Glomerular visceral epithelial cell (primary cell): ENCODE results near the gene AHRR.
A peak's percentile ranks its signal among the peaks of the same experiment; 100 is the strongest.
"Not testable (repeated sequence)": the region's sequence is repeated elsewhere in the genome, so short reads cannot be mapped to it uniquely, and the experiment has no call there.

Experiments used
- DNase-seq: peaks from one replicate; pipeline ENCODE4 v3.0.0-alpha.2; 2016; ENCODE audit errors: extremely low spot score

Gene AHRR

DNA sequence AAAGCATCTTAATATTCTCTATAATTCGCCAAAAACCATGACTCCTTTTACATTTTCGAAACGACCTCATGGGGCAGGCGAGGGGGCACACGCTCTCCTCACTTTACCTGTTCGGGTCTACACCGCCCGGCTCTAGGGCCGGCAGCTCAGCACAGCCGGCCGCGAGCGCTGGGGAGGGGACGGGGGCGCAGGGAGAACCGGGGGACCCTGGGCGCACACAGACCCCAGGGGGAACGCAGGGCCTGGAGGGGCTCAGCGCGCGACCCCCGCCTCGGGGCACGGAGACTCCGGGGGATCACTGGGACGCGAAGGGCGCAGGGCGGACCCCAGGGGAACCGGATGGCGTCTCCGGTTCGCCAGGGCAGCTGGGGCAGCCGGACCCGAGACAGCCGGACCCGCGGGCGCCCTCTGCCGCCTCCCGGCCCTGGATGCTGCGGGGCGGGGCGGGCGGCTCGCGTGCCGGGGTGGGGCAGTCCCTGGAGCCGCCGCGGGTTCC lies at the start of gene AHRR:
AHRR (plus strand) TSS at position 485 of the 496 bp plus-strand sequence. CDS start 22,189 bp downstream, outside the sequence.
- DNase-seq: peak; percentile 79

DNA sequence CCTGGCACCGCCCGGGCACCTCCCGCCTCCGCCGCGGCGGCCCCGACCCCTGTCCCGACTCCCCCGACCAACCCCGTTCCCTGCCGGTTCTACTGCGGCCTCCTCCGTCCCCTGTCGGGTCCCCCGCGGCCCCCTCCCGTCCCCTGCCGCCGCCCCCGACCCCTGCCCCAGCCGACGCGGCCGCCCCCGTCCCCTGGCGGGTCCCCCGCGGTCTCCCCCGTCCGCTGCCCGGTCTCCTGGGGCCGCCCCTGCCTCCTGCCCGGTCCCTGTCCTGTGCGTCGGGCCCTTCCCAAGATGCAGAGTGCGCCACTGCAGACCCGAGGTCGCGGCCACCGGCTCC lies 49.7 kb upstream of the AHRR start:
- not testable (repeated sequence) for DNase-seq

DNA sequence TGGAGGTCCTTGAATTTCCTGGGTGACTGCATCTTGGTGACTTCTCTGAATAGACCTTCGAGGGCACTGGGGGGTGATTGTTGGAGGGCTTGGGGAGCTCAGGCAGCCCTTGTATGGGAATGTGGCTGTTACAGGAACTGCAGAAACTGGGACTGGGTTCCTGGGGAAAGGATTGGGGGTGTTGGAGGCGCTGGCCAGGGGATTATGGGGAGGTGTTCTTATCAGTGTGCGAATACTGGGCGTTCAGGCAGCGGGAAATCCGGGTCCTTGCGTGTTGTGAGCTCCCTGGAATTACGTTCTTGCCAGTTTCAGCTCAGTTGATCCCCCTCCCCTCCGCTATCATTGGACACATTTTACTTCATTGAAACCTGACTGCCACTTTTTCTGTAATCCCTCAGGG lies 48.4 kb upstream of the AHRR start:
- DNase-seq: not testable (repeated sequence)

DNA sequence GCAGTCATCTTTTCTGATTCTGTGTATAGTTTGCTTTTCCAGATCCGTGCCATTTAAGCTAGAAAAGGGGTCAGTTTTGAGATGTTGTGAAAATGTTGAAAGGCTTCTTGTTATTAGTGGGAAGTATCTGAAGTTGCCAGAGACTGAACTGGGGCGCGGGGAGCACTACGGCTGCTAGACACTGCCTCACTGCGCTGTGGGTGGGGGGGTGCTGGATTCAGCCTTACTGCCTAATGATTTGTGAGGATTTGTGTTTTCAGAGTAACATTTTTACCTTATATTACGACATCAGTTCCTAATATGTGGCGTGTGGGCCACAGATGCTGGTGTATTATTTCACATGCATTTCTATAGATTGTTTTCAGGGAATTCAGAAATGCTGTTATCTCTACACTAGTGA lies 48.0 kb upstream of the AHRR start:
- DNase-seq: not testable (repeated sequence)

DNA sequence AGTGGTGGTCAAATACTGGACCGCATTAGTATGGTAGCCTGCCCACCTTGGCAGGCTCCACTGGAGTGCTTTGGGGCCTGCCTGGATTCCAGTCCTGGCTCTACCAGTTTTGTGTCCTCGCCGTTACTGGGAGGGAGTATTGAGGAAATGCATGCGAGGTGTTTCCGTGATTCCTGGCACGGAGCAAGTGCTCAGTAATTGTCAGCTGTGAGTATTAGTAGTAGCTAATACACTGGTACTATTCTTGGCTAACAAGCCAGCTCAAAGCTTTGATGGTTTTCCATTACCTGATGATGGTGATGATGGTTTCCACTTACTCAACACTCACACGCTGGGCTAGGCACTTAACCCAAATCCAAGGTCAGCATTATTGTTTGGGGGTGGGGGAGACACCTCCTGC lies 47.2 kb upstream of the AHRR start:
- DNase-seq: not testable (repeated sequence)

DNA sequence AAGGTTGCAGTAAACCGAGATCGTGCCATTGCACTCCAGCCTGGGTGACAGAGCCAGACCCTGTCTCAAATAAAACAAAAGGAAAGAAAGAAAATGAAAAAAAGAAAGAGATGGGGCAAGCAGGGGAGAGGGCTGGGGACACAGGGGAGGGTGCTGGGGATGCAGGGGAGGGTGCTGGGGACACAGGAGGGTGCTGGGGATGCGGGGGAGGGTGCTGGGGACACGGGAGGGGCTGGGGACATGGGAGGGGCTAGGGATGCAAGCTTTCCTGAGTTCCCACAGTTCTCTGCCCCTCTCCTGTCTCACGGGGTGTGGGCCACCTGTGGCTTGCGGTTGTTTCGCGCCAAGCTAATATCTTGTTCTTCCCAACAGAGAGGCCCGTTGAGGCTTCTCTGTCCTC lies 42.9 kb upstream of the AHRR start:
- no peak for DNase-seq

DNA sequence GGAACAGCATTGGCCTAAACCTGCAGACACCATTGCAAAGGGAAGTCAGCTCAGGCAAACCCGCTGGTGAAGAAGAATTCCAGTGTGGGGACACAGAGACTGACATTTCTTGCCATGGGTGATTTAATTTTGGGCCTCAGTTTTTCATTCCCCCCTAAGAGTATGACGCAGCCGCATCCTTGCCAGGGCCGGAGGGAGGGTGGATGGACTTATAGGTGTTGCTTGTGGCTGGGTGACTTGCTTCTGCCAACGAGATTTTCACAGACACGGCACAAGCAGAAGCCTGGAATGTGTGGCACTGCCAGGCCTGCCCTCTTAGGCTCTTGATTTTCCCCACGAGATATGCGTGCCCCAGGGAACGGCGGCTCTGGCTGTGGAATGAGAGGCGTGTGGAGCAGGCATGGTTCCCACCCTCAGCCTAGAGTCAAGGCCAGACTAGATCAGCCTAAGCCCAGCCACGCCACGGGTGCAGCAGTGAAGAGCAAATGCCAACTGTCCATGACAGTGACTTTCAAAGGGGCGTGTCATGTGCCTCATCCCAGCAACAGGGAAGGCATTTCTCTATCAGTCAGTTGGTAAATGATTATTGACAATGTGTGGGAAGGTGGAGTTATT lies 42.4 kb upstream of the AHRR start:
- DNase-seq: not testable (repeated sequence)

DNA sequence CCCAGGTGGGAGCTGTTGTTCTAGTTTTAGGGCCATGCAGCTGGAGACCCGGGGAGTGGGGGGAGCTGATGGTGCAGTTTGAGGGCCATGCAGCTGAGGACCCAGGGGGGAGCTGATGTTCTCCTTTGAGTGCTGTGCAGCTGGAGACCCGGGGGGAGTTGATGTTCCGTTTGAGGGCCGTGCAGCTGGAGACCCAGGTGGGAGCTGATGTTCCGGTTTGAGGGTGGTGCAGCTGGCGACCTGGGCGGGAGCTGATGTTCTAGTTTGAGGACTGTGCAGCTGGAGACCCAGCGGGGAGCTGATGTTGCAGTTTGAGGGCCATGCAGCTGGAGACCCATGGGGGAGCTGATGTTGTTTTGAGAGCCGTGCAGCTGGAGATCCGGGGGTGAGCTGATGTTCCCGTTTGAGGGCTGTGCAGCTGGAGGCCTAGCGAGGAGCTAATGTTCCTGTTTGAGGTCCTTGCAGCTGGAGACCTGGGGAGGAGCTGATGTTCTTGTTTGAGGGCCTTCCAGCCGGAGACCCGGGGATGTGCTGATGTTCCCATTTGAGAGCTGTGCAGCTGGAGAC lies 35.4 kb upstream of the AHRR start:
- no peak for DNase-seq

DNA sequence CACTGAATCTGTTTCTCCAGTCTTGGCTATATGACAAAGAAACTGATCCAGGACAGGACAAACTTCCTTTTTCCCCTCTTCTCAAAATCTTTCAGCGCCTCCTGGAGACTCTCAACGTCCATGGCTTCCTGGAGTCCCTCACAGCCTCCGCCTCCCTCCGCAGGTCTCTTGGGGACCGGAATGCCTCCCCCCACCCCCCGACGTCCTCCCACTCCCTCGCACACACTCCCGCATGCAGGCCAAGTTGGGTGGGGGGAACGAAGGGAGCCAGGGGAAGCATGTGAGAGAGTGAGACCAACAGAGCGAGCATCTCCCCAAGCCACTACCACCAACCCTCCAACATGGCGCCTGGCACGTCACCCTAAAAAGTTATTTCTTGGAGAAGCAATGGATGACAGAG lies 31.3 kb upstream of the AHRR start:
- not testable (repeated sequence) for DNase-seq

DNA sequence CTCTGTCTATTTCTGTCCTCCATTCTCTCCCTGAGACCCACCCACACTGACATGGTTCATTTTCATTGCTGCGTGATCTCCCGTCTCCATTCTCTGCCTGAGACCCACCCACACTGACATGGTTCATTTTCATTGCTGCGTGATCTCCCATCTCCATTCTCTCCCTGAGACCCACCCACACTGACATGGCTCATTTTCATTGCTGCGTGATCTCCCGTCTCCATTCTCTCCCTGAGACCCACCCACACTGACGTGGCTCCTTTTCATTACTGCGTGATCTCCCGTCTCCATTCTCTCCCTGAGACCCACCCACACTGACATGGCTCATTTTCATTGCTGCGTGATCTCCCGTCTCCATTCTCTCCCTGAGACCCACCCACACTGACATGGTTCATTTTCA lies 30.2 kb upstream of the AHRR start:
- DNase-seq: not testable (repeated sequence)

DNA sequence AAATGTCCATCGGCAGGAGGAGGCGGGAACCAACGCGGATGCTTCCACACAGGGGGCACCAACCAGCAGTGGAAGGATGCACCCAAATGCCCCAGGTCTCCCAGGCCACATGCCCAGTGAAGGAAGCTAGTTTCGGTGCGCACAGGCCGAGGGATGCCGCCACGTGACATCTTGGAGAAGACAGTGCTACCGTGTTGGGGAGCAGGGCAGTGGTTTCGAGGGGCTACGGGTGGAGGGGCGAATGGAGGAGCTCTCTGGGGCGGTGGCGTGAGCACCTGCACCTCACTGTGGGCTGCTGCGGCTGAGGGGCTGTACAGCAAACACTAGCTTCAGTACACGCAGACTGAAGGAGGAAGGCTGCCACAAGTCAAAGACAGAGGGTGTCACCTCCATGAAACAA lies 26.7 kb upstream of the AHRR start:
- not testable (repeated sequence) for DNase-seq

DNA sequence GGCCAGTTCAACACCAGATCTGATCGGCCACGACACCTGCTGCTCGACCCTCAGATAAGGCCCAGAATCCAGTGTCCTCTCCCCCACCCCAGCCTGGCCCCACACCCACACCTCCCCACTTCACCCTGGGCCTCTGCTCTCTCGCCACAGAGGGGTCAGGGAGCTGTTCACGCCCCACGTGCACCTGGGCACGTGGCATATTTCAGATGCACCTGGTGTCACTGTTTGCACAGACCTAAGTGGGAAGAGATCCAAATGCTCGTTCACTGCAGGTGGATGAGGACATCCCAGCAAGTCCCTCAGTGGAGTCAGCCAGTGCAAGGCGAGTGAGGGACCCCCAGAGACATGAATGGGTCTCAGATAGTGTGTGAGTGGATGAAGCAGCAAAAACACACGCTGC lies 25.3 kb upstream of the AHRR start:
- DNase-seq: not testable (repeated sequence)

DNA sequence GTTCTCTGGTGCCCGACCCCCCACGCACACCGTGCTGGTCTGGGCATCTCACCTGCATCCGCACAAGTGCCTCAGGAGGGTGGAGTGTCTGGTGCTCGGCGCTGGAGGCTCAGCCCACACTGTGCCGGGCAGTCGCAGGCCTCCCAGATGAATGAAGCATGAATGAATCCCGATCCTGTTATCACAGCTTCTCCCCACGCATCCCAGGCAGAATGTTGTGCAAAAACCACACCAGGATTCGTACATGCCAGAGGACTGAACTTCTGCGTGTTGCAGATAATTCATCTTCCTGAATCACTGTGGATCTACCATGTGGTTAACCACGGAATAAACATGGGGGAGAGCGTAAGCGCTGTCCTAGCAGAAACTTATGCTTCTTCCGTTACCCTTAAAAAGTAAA lies 24.6 kb upstream of the AHRR start:
- DNase-seq: peak; percentile 68

DNA sequence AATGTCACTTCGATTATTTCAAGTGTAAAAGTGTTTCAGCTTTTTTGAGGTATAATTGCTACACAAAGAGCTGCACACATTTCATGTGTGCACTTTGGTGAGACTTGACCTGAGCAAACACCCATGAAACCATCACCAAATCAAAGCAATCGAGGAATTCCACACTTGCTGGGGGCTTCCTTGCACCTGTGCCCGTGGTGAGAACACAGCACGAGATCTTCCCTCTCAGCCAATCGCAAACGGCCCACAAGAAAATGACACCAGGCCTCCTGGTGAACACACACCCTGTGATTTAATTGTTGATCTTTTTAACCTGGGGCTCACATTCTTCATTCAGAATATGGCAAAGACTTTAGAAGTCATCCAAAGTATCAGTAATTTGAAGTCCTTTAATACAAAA lies 24.1 kb upstream of the AHRR start:
- peak; percentile 51 for DNase-seq

DNA sequence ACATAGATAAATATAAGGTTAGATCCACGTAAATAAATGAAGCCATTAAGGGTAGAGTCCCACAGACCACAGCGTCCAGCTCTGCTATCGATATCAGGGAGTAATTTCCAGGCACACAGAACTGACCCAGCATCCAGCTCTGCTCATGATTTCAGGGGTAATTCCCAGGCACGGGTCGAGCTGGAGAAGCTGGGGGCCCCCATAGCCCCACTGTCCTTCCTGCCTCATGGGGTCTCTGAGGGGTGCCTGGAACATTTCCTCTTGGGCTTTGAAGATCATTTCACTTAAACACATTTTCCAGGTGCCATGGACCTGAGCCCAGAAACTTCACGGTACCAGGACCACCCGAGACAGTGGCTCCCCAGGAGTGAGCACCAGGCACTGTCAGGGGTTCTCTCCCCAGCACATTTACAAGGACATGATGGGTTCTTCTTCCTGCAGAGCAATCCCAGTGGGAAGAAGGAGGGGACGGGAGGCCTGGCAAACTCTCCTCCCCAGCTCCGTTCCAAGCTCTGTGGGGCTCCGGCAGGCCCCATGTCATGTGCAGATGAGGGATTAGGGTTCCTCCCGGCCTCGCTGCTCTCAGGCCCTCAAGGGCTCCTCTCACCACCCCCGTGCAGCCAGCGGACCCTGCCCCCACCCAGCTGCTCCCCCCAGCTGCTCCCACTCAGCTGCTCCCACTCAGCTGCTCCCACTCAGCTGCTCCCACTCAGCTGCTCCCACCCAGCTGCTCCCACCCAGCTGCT lies 23.4 kb upstream of the AHRR start:
- DNase-seq: not testable (repeated sequence)

DNA sequence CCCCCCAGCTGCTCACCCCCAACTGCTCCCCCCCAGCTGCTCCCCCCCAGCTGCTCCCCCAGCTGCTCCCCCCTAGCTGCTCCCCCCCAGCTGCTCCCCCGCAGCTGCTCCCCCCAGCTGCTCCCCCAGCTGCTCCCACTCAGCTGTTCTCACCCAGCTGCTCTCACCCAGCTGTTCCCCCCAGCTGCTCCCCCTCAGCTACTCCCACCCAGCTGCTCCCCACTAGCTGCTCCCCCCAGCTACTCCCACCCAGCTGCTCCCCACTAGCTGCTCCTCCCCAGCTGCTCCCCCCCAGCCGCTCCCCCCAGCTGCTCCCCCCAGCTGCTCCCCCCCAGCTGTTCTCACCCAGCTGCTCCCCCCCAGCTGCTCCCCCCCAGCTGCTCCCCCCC lies 22.8 kb upstream of the AHRR start:
- DNase-seq: no peak

DNA sequence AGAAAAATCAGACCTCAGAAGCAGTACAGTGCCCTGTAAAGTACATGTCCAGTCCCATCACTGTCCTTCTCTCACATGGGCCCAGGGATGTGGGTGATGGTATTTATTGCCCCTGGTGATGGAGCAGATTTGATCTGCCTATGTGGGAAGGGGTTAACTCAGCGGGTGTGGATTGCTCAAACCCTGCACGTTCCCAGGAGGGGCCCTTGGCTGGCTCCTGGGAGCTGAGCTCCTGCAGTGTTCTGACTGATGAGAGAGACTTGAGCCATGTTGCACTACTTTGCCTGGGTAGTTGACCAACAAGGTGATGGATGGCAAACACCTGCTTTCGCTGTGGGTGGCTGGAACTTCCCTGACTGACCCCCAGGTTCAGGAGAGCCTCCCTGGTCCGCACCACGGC lies 21.6 kb upstream of the AHRR start:
- not testable (repeated sequence) for DNase-seq

DNA sequence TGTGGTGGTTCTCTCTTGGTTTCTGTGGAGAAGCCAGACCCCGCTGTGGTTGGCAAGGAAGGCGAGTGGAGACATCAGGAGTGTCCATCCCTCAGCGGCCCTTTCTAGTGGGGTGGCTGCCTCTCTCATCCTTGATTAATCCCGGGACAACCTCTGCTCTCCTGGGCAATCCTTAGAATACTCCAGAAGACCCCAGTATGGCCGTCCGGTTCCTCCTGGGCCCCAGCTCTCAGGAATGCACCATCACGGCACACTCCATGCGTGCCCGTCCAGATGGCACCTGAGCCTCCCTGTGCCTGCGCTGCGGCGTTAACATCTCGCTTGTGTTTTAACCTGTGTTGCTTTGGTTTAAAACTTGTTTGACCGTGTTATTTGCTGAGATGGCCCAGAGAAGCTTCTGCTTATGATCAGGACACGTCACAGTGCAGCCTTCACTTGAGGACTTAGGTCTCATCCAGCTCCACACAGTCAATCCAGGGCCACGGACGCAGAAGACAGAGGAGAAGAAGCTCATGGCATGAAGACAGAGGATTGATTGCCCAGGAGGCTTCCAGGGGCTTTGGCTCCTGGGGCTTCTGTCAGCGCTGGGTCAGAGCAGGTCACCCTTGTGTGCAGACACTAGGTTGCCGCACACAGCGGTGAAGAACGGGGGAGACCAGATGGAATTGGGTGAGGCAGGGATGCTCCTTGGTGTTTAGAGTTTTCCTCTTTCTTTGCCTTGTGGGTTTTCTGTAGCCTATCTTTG lies 20.7 kb upstream of the AHRR start:
- not testable (repeated sequence) for DNase-seq

DNA sequence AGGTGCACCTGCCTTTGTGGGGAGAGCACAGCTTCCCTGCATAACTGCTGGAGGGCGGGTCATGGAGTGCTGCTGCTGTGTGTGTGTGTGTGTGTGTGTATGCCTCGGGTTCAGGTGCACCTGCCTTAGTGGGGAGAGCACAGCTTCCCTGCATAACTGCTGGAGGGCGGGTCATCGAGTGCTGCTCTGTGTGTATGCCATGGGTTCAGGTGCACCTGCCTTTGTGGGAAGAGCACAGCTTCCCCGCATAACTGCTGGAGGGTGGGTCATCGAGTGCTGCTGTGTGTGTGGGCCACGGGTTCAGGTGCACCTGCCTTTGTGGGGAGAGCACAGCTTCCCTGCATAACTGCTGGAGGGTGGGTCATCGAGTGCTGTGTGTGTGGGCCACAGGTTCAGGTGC lies 19.1 kb upstream of the AHRR start:
- not testable (repeated sequence) for DNase-seq

DNA sequence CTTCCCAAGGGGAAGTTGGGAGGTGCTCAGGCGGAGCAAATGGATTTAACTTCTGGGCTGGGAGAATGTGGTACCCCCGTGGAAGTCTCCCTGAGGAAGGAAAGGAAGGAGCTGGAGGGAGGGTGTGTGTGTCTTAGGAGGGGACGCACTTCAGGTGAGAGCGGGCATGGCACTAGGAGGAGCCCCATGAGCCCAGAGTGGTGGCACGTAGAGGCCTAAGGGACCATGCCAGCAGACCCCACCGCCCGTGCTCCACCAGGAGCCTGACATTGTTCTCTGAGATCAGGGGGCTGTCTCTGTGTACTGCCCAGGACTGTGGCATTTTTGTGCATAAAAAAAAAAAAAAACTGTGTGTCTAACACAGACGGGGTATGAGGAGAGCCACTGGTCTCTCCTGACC lies 18.5 kb upstream of the AHRR start:
- no peak for DNase-seq

DNA sequence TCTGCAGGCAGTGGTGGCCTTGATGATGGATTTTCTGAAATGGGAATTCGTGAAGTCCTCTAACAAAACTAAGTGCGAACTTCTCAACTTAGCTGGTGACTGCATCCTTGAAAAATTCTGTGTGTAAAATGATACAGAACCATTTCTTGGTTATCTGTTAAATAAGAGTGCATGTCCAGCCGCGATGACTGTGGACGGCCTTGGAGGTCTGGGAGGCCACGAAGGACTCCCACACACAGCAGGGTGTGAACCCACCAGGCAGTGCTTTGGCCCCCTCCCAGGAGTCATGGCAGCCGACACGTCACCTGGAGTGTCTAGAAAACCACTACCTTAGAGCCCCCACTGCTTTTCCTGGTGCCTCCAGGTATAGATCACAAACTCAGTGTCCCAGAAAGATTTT lies 17.8 kb upstream of the AHRR start:
- DNase-seq: not testable (repeated sequence)

DNA sequence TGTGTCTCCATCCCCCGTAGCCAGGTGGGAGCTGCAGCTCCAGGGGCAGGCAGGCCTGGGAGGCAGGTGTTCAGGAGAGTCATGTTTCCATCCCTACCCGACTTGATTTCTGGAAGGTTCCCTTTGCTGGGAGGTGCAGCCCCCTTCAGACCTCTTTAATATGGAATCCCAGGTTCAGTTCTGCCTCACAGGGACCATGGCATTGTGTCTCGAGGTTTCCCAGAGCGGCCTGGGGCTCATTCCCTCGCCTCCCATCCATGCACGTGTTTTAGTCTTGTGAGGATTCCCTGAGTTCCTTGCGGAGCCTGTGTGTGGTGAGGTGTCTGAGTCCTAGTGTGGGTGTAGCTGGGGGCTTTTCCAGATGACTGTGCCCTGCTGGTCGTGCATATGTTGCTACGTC lies 16.5 kb upstream of the AHRR start:
- DNase-seq: no peak
